ENCODE measurements around the gene CNGB1. TPM values are rescaled to one million over a fixed set of nuclear protein-coding genes. Genes with fewer than 3 reads are reported as not detected.

Gene CNGB1
- total and polyA plus RNA-seq, 10 donors = 0.02 to 0.12 TPM; not detected in 8

GRCh38 chr16:57993438-57993837 is 22.5 kb upstream of the CNGB1 start:
- DNase-seq = no peak

GRCh38 chr16:57992084-57992483 is 21.2 kb upstream of the CNGB1 start:
- no peak overlapping the region for H3K27ac ChIP-seq
- intact Hi-C loops (cut with DNase I; ENCODE audit: low total_unique reads) = no loop called here
- TF ChIP-seq POLR2A (IDR thresholded peaks at IDR 0.05) (no peak), CTCF (IDR thresholded peaks at IDR 0.05 in 8 of 11, conservative IDR thresholded peaks at IDR 0.05 in 3 of 11) (no peak), POLR2AphosphoS5 (IDR thresholded peaks at IDR 0.05) (no peak)
- no peak overlapping the region for H3K4me3 ChIP-seq
- peaks cover 4 to 39% (median 18%) of the 10 kb centered on the region in 6 donors for H3K36me3 ChIP-seq
- H3K27me3 ChIP-seq (replicated peaks in 1 of 7) = no peaks in the 10 kb centered on the region
- WGBS, 5 donors = 93 to 96% (median 95%) methylated on average over 4 to 6 of the region's 6 CpGs
- no peaks in the 10 kb centered on the region for H3K9me3 ChIP-seq
- peak; percentile 34 for DNase-seq
- H3K4me1 ChIP-seq = peaks cover 7 to 43% (median 29%) of the 10 kb centered on the region in 6 donors

More at GRCh38 chr16:57993438-57993837, 22.5 kb upstream of the CNGB1 start:
- Histone ChIP-seq H3K4me1 (peaks cover 17 to 57% (median 42%) of the 10 kb centered on the region in 6 donors), H3K27ac (peak overlapping the region in 3 of 8 donors; percentile 33 to 64 (median 38)), H3K9me3 (no peaks in the 10 kb centered on the region), H3K36me3 (peaks cover 7 to 52% (median 29%) of the 10 kb centered on the region in 6 donors), H3K4me3 (no peak overlapping the region), H3K27me3 (replicated peaks in 1 of 7) (no peaks in the 10 kb centered on the region)
- WGBS, 5 donors = 44 to 79% (median 72%) methylated on average over 8 of the region's 8 CpGs
- TF ChIP-seq CTCF (IDR thresholded peaks at IDR 0.05 in 8 of 11, conservative IDR thresholded peaks at IDR 0.05 in 3 of 11) (no peak), POLR2AphosphoS5 (IDR thresholded peaks at IDR 0.05) (no peak)
- intact Hi-C loops (cut with DNase I; ENCODE audit: low total_unique reads) = no loop called here

- peak; percentile 36 for DNase-seq
- intact Hi-C loops (cut with DNase I; ENCODE audit: low total_unique reads) = no loop called here
- Histone ChIP-seq H3K4me3 (no peak overlapping the region), H3K27me3 (replicated peaks in 1 of 7) (no peaks in the 10 kb centered on the region), H3K36me3 (peaks cover 3 to 34% (median 14%) of the 10 kb centered on the region in 6 donors), H3K9me3 (no peaks in the 10 kb centered on the region), H3K4me1 (peaks cover 7 to 39% (median 24%) of the 10 kb centered on the region in 6 donors), H3K27ac (no peak overlapping the region)
- WGBS, 5 donors = 91 to 95% (median 94%) methylated on average over 11 of the region's 11 CpGs
- TF ChIP-seq POLR2A (IDR thresholded peaks at IDR 0.05) (no peak), CTCF (IDR thresholded peaks at IDR 0.05 in 8 of 11, conservative IDR thresholded peaks at IDR 0.05 in 3 of 11) (no peak), POLR2AphosphoS5 (IDR thresholded peaks at IDR 0.05) (no peak)
Measured at GRCh38 chr16:57991551-57992059, 20.7 kb upstream of the CNGB1 start.

- Histone ChIP-seq H3K27ac (no peak overlapping the region), H3K36me3 (peaks cover 0 to 12% (median 0%) of the 10 kb centered on the region in 6 donors), H3K4me3 (no peak overlapping the region), H3K9me3 (no peaks in the 10 kb centered on the region), H3K4me1 (peaks cover 5 to 35% (median 21%) of the 10 kb centered on the region in 6 donors), H3K27me3 (replicated peaks in 1 of 7) (peaks cover 0 to 21% (median 0%) of the 10 kb centered on the region in 7 donors)
- TF ChIP-seq CTCF (IDR thresholded peaks at IDR 0.05 in 8 of 11, conservative IDR thresholded peaks at IDR 0.05 in 3 of 11) (no peak), POLR2A (IDR thresholded peaks at IDR 0.05) (no peak), POLR2AphosphoS5 (IDR thresholded peaks at IDR 0.05) (no peak)
- DNase-seq = peak; percentile 32
- 44 to 94% (median 76%) methylated on average over 1 of the region's 1 CpG for WGBS, 5 donors
- intact Hi-C loops (cut with DNase I; ENCODE audit: low total_unique reads) = no loop called here
Measured at GRCh38 chr16:57988929-57989328, 18.0 kb upstream of the CNGB1 start.
